NCI-H345 treated with DMSO at 0.1 percent for 48 hours (cell line): Measurements from ENCODE around the gene DHPS.
"Not testable (repeated sequence)": the region's sequence is repeated elsewhere in the genome, so short reads cannot be mapped to it uniquely, and the experiment has no call there.

Source experiments
- DNase-seq: peaks from one replicate; lab custom pipeline; 2025; ENCODE audit not compliant: unreplicated experiment; lab: John Stamatoyannopoulos, UW

Gene DHPS

DNA sequence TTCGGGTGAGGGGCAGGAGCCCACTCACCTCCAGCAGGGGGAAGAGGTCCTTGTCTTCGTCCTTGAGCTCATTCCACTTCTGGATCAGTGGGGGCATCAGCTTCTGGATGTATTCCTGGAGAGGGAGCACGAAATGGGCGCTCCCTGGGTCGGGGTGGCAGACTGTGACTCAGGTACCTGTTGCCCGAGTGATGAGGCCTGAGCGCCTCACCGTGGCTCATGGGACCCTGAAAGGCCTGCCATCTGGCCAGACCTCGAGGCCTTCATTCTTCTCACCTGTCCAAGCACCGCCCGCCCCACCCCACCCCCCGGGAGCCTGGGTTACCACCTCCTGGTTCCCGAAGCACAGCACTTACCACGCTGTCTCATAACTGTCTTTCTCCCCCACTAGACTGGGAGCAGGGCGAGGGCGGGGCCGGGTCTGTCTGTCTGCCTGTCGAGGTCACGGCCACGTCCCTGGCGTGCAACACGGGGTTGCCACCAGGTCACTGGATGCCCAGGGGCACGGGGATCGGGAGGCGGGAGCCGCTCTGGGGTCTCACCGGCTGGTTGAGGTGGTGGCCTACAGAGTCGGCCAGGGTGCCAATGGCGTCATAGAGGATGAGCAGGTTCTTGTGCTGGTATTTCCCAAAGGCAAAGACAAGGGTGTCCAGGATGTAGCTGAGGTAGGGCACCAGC, 24.1 kb upstream of the DHPS start:
- no peak for DNase-seq

DNA sequence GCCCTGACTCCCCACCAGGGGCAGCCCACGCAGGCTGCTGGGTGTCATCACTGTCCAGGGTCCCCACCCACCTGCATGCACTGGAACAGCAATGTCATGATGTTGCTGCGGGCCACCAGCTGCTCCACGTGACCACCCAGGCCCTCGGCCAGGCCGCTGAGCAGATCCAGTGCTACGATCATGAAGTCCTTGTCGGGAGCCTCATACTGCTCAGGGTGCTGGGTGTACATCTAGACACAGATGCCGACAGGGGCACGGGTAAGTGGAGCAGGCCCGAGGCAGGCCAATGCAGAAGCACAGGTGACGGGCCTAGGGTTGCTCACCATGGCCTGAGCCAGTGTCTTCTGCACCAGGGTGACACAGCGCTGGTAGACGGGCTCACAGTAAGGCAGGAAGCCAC, 23.5 kb upstream of the DHPS start:
- no peak for DNase-seq

DNA sequence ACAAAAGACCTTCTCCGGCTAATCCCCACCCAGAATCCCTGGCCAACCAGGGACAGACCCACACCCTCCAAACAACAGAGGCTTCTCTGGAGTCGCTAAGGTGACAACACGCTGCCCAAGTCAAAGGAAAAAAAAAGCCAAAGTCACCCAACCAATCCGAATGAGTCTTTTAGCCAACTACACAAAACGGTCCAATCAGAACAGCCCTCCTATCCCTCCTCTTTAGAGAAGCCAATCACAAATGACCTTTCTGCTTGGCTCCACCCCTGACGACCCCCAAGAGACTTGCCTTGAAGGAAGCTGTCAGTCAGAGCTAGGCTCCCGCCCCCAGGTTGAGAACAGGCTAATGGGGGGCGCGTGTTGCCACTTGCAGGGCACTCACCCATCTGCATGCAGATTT, 21.4 kb upstream of the DHPS start:
- DNase-seq: no peak

DNA sequence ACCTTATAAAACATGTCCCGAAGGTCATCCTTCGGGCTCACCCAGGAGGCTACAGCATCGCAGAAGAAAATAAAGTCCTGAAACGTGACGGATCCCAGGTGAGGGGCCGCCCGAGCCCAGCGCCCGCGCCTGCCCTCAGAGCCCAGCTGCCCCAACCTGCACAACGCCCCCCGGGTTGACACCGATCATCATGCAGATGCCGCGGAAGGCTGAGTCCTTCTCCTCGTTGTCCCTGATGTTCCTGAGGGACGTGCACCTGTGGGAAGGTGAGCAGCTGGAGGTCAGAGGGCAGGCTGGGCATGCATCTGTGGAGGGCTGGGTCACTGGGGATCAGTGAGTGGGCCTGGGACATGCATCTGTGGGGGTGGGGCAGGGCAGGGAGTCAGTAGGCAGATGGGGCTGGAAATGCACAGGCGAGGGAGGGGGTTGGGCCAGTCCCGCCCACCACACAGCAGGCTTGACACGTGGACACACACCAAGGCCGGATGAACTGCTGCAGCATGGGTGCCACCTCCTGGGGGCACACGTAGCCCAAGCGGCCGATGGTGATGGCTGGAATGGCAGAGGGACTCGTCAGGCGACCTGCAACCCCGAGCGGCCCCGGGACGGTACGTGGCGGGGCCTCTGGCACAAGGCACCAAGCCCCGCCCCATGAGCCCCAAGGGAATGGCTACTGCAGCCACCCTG, 20.1 kb upstream of the DHPS start:
- DNase-seq: no peak

DNA sequence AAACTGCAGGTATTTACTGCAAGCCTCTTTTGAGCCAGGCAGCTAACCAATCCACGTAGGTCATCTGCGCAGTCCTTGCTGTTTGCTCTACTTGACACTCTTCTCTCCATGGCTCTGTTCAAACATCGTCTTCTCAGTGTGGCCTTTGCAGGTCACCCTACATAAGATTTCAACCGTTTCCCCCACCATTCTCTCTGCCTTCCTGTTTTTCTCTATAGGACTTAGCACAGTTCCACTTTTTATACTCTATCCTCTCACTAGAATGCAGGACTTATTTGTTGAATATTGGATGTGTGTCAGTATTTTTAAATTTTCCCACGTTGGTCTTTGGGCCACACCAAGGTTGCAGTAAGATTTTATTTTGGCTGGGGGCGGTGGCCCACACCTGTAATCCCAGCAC, 16.5 kb upstream of the DHPS start:
- DNase-seq: no peak

DNA sequence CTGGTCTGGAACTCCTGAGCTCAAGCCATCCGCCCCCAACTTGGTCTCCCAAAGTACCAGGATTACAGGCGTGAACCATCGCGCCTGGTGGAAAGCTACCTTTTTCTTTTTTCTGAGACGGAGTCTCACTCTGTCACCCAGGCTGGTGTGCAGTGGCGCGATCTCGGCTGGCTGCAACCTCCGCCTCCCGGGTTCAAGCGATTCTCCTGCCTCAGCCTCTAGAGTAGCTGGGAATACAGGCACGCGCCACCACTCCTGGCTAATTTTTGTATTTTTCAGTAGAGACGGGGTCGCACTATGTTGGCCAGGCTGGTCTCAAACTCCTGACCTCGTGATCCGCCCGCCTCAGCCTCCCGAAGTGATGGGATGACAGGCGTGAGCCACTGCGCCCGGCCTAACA, 15.7 kb upstream of the DHPS start:
- DNase-seq: not testable (repeated sequence)

DNA sequence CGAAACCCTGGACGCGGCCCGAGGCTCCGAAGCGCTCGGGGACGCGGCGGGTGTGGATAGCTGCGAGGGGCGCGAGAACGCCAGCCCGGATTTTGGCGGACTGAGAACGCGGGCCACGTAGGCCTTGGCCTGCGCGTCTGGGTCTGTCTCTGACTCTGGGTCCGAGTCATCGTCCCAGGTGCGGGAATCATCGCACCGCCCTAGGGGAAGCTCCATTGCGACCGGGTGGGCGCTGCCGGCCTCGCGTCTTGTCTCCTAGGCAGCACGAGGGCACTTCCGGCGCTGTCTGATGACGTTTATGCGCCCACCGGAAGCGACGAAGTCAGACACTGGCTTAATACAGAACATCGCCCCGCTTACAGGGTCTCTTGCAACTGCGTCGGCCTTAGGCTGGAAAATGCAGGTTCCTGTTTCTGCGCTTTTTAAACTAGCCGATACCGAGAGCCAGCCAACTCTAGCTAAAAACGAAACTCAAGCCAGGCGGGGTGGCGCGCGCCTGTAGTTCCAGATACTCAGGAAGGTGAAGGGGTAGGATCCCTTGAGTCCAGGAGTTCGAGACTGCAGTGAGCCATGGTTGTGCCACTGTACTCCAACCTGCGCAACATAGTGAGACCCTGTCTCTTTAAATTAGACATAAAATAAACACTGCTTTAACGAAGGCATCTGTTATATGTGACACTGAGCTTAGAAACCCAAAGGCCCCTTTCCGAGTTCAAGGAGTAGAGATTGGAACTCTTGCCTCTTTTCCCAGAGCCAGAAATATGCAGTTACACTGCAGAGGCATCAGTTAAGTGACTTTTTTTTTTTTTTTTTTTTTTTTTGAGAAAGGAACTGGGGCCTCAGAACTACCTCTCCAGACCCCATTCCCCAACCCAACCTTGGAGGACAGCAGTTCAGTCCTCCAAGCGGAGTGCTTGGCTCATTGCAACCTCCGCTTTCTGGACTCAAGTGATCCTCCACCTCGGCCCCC, 15.0 kb upstream of the DHPS start, which contains the start of gene FBXW9:
Gene FBXW9 (minus strand): TSS at position 266 of the 970 bp plus-strand sequence. CDS start 50 bp downstream, at position 216.
- DNase-seq: peak; percentile 17

DNA sequence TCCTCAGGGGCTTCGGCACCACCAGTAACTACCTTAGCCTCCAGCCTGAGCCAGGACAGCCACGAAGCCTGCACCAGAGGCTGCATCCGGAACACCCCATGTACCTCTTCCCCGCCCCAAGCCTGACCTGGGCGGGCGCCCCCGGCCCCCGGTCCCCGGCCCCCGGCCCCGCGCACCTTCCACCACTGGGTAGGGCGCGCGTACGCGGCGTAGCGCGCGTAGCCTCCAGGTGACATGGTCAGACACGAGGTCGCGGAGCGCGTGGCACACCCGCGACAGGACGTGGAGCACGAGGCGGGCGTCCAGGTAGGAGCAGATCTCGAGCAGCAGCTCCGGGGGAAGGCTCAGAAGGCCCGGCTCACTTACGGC, 14.3 kb upstream of the DHPS start:
- DNase-seq: no peak

DNA sequence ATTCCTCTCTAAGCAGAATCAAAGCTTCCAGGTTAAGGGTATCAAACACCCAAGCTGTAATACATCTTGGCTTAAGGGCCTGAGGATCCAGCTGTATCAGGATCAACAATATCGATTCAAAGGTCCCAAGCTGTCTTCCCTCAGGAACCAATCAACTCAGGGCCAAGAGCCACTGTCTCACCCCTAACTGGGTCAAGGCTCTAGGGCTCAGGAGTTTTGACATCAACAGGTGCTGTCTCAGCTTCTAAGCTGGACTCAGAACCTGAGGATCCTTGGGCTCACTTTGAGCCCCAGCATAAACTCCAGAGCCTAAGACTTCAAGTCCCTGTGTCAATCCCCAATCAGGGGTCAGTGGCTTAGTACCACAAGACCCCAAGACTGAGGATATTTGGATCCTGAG, 13.8 kb upstream of the DHPS start:
- DNase-seq: no peak

DNA sequence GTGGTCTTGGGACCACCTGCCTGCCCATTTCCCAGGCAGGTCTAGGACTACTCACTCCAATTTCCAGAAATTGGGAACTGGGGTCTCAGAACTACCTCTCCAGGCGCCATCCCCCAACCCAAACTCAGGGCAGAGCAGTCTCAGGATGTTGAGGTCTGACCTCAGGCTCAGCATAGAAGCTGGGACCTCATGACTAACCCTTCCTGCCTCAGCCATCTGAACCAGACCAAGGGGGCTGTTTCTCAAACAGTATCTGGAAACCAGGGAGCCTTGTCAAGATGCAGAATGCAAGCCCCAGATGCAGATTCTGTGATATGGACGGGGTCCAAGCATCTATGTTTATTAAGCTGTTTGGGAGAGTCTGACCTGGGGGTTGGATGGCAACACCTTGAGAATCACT, 13.4 kb upstream of the DHPS start:
- DNase-seq: no peak

DNA sequence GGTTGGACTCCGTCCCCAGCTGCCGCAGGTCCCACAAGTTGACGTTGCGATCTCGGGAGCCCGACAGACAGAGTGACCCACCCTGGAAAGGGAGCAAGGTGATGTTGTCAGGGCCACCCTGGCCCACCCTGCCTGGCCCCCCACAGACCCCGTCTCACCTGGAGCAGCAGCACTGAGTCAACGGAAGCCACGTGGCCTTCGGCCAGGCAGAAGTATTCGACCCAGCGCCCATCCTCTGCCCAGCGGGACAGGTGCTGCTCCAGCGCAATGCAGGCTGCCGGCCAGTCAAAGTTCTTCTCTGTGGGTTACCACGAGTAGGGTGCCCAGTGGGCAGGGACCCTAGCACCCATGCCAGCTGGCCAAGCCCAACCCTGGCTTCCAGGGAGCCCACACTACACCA, 13.0 kb upstream of the DHPS start:
- DNase-seq: no peak

DNA sequence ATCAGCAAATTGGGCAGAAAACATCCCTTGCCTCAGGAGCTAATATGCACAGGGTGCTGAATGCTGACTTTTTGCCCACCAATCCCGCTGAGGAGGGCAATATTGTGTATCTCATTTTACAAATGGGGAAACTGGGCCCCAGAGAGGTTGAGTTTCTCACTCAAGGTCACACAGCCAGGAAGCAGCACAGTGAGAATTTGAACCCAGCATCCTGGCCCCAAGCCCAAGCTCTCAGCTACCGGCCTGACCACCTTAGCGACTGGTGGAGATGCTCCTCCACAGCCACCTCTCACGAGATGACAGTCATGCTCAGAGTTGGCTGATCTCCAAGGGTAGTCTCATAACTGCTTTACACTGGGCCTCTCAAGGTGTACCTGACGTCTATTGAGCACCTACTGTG, 11.3 kb upstream of the DHPS start:
- DNase-seq: no peak

DNA sequence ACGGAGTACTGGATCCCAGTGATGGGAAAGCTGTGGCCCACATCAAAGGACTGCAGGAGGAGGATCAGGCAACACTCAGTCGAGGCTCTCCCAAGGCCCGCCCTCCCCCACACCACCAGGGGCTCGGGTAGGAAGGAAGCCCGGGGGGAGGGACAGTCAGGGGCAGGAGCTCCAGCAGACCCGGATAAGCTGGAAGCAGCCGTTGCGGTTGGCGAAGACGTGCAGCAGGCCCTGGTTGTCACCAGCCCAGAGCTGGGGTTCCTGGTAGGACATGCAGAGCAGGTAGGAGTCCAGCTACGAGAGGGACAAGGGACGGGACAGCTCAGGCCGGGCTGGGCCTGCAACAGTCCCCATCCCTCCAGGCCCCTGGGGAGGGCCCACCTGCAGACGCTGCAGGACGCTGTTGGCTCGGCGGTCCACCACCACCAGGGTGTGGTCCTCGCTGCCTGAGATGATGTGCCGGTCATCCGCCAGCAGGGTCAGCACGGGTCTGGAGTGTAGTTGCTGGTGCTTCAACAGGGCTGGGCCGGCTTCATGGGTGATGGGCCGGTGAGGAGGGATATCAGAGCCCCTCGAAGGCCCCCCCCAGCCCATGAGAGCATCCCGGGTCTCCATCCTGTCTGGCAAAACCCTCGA, 8.0 kb upstream of the DHPS start:
- DNase-seq: no peak

DNA sequence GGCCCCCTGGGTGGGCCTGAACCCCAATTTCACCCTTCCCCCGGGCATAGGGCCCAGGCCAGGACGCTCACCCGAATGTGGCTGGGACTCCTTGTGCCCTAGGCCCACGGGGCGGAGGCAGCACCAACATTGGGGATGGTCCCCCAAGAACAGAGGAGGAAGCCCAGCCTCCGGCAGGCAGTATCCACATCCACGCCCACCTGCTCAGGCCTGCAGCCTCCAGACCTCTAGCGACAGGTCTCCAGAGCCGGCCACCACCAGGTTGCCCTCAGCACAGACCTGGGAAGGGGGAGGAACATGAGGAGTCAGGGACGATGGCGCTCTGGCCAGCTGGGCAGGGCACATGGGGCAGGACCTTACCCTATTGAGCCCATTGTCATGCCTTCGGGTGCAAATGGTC, 7.3 kb upstream of the DHPS start:
- DNase-seq: no peak

DNA sequence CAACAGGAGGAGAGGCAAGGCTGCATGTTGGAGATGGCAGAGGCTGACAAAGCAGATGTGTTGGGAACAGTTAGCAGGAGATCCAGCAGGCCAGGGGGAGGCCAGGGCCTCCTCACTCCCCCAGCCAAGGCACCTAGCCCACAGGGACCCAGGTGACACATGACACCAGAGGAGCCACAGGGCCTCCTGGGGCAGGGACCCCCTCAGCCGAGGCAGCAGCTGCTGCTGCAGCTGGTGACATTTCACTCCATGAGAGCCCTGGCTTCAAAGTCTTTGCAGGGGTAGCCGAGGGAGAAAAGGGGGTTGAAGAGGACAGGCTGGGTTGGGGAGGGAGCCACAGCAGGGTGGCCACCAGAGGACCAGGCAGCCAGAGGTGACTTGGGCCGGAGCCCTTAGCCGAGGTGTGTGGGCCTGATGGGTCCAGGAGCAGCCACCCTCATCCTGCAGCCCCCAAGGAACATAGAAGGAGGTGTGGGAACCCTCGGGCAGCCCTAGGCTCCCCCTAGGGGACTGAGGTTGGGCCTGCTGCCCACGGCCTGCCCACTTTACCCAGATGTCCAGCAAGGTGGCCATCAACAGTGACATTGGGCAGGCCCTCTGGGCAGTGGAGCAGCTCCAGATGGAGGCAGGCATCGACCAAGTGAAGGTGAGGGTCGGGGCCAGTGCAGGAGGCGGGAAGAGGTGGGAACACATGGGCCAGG, 6.0 kb upstream of the DHPS start, which contains the start of gene GNG14:
Gene GNG14 (plus strand): TSS at position 503 of the 701 bp plus-strand sequence. CDS start 51 bp downstream, at position 554.
- no peak for DNase-seq

DNA sequence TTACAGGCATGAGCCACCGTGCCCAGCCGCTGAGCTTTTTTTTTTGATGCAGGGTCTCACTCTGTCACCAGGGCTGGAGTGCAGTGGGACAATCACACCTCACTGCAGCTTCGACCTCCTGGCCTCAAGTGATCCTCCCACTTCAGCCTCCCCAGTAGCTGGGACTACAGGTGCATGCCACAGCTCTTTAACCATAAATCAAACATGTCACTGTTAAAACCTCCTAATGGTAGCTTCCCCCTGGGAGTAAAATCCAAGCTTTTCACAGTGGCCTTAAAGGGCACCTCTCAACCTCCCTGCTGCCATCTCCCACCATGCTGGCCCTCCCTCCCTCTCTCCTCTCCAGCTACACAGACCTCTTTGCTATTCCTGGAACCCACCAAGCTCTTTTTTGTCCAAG, 4.2 kb upstream of the DHPS start:
- DNase-seq: no peak

DNA sequence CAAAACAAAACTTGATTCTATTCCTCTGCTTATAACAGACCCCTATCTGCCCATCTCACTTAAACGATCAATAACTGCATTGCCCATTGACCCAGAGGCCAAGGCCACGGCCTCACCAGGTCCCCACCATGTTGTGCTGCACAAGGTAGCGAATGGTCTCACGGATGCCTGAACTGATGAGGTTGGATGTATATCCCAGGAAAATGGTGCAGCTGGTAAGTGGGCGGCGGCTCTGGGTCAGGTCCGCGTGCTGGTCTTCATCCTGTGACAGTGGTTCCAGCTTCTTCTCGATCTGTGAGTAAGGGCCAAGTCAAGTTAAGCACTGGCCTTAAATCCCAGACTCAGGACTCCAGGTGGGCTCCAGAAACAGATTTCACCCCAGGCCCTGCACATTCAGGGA, 1.6 kb downstream of the DHPS start:
- DNase-seq: no peak

DNA sequence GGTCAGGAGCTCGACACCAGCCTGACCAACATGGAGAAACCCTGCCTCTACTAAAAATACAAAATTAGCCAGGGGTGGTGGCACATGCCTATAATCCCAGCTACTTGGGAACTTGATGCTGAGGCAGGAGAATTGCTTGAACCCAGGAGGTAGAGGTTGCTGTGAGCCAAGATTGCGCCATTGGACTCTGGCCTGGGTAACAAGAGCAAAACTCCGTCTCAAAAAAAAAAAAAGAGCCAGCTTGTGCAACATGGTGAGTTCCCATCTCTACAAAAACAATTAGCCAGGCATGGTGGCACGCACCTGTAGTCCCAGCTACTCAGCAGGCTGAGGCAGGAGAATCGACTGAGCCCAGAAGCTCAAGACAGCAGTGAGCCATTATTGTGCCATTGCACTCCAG, 3.6 kb downstream of the DHPS start:
- DNase-seq: not testable (repeated sequence)

DNA sequence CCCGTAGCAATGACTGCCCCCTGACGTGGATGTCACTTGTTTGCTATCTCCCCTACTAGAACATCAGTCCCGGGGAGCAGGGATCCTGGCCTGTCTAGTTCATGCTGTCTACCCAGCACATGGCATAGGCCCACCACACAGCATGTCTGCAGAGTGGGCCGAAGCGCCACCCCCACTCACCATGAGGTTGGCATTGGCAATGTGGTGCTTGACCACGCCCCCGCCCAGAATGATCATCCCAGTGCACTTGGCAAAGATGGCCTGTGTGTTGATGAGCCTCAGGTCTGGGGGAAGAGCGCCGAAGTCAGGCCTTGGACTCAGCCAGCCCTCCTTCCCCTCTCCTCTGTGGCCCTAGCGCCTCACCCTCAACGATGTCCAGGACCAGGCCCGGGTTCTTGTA, 4.8 kb downstream of the DHPS start:
- no peak for DNase-seq

DNA sequence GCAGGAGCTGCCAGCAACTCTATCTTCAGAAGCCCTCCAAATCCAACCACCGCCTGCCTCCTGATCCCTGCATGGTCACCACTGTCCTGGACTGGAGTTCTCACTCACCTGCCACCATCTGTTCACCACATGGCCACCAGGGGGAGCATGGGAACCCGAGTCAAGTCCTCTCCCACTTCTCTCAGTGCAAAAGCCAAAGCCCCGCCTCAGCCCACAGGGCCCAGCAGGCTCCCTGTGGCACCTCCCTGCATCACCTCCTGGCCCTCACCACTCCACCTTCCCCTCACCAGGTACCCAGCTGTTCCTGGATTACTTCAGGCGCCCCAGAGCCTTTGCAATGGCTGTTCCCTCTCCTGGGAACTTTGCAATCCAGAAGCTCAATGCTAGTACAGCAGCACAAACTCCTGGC, 5.3 kb downstream of the DHPS start:
- DNase-seq: no peak

DNA sequence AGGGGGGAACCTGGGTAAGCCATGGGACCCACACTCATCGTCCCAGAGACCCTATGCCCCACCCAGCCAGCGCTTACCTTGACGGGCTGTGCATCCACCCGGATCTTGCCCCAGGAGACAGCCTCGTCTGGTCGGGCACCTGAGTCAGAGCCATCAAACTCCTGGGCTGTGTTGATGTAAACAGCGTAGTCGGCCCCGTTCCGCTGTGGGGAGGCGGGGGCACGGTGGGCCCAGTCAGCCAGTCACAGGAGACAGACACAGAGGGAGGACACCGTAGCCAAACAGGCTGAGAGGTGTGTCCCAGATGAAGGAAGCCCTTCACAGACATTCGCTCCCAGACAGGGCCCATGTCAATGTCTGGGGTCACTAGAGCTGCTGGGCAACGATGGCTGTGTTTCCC, 5.7 kb downstream of the DHPS start:
- no peak for DNase-seq
